T follicular helper cell (primary cell): Measurements from ENCODE around the gene ADGRG7.

ENCODE experiments used
- DNase-seq: peaks from one replicate; pipeline ENCODE4 v3.0.0-alpha.2; 2020; ENCODE audit warnings: low read depth

ADGRG7 gene

DNA sequence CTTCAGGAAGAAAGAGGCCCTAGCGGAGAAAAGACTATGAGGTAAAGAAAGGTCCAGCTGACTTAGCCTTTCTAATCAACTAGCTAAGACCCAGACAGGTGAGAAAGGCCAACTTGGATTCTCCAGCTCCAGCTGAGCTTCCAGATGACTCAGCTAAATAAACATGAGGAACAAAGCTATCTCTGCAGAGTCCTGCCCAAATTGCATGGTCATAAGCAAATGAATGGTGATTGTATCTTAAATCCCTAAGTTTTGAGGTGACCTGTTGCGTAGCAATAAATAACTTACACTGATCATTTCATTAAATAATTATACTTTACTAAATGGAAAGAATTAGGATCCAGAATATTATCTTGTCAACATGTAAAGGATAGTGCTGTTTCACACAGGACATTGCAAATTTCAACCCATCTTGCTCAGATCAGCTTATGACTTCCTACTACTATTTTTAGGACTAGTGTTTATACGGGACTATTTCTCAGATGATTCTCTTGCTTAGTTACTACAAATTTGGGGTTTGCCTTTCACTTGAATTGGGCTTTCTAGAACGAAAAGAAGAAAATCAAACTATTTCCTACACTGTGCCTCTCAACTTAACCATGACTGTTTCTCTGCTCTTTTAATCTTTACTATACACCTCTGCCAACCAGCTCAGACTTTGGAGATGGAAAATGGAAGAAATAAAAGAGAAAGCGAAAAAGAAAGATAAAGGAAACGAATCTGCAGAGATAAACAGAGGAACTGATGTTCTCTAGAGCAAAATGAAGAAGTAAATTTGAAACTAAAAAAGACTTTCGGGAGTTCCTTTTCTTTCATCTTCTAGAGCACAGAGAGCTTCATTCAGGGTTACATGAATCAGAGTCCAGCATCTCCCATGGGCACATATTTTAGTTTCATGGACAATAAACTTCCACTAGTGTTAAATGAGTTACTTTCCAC lies 6.6 kb upstream of the ADGRG7 start:
- DNase-seq: no peak

DNA sequence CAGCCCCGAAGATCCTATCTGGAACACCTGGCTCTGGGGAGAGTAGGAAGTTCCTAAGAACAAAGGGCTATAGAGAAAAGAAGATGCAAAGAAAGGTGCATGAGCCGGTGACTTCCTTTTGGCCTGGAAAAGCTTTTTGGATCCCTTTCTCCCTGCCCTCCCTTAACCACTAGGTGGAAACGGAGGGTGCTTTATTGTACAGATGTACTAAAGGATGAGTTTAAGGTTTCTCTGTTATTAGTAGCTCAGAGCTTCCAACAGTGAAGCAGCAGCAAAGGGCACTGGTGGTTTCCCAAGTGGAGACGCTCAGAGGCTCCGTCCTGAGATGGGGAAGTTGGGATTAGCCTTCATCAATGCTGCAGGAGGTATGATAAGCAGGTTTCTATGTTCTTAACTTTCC lies 5.9 kb upstream of the ADGRG7 start:
- no peak for DNase-seq

DNA sequence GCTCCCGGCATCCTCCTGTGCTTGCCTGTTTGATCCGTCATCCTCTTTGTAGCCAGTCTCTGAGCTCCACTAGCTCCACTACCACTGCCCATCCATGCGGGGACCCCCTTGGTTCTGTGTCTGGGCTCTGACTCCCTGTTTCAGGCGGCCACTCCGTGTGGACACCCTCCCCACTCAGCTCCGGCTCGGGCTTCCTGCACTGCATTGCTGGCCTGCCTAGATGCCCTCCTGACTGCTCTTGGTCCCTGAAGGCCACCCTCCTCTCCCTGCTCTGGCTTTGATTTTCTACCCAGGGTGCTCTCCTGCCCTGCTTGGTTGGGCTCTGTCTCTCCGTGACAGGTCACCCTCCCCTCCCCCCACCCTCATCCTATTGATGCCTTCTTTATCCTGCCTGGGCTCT lies 4.0 kb upstream of the ADGRG7 start:
- DNase-seq: no peak

DNA sequence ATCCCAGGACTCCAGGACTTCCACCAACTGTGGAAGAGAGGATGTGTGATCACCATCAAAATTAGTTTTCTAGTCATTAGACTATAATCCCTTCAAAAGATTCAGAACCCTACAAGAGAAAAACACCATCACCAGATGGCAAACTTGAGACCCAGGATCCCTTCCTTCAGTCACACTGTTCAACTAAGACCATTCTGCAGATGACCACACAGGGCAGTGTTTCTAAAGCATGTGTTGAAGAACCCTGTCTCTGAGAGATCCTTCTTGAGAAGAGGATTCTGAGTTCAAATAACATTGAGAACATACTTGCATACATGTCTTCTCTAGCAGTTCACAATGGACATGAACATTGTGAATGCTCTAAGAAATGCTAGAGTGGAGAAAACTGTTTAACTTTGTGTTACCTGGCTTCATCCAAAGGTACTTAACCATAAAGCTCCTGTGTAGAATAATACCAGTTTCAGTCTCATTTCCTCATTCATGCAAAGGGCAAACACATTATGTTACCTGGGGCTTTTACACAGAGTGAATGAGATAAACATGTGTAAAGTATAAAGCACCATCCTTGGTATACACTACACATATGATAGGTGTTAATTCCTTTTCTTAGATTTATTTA lies 2.4 kb upstream of the ADGRG7 start:
- DNase-seq: no peak

DNA sequence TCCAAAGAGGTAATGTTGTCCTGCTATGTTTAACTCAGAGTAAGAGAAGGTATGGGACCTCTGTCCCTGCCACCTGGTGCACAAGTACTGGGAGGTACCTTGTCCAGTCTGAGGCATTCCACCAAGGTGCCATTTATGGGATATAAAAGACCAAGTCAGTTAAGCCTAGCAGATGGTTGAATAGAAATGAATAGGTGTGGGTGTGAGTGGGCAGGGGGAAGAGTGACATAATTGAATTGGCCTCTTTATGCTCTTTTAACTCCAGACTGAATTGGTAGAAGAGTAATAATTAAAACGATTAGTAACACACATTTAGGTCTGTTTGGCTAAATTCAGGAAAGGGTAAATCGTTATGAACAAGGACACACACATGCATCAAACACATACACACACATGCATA lies 562 bp downstream of the ADGRG7 start:
- no peak for DNase-seq

GRCh38 chr3:100611221-100611620 lies 1.8 kb downstream of the ADGRG7 start:
- DNase-seq: no peak

DNA sequence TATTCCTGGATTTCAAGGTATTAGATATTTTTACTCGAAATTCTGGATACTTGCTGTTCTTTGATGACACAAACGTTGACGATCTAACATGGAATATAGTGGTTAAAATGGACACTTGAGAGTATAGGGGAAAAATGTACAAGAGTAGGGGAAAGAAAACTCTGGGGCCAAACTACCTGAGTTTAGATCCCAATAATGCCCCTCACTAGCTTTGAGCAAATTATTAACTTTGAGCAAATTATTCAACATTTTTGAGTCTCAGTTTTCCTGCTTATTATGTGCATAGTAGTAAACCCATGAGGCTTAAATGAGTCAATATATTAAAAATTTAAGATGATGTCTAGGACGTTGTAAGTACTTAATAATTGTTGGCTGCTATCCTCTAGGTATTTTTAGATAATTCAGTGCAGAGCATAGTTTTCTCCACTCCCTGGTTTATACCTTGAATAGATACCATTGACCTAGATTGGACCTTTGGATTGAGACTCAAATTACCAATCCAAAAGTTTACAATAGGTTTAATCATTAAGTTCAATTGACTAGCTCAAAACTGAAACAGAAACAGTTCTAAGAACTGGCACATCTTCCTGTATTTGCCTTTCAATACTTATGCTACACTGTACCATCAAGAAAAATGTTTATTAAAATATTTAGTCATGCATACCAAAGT lies 4.5 kb downstream of the ADGRG7 start:
- no peak for DNase-seq

GRCh38 chr3:100614941-100615340 lies 5.5 kb downstream of the ADGRG7 start:
- no peak for DNase-seq

GRCh38 chr3:100615684-100616083 lies 6.3 kb downstream of the ADGRG7 start:
- DNase-seq: no peak

GRCh38 chr3:100621251-100621650 lies 11.8 kb downstream of the ADGRG7 start:
- DNase-seq: no peak

DNA sequence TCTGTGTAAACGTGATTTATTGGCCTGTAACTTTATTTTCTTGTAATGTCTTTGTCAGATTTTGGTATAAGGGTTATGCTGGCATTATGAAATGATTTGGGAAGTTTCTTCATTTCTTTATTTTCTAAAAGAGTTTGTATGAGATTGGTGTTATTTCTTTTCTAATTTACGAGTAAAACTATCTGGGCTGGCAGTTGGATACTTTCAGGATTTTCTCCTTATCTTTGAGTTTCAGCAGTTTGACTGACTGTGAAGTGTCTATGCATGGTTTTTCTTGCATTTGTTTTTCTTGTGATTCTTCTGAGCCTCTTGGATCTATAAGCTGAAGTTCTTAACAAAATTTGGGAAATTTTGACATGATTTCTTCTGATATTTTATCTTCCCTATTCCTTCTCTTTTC lies 18.1 kb downstream of the ADGRG7 start:
- DNase-seq: no peak

GRCh38 chr3:100629421-100630127 lies 20.2 kb downstream of the ADGRG7 start:
- no peak for DNase-seq

GRCh38 chr3:100630664-100631063 lies 21.3 kb downstream of the ADGRG7 start:
- no peak for DNase-seq

- no peak for DNase-seq
Observed at GRCh38 chr3:100631236-100631635, 21.8 kb downstream of the ADGRG7 start.

GRCh38 chr3:100634493-100635272 lies 25.3 kb downstream of the ADGRG7 start:
- DNase-seq: no peak

DNA sequence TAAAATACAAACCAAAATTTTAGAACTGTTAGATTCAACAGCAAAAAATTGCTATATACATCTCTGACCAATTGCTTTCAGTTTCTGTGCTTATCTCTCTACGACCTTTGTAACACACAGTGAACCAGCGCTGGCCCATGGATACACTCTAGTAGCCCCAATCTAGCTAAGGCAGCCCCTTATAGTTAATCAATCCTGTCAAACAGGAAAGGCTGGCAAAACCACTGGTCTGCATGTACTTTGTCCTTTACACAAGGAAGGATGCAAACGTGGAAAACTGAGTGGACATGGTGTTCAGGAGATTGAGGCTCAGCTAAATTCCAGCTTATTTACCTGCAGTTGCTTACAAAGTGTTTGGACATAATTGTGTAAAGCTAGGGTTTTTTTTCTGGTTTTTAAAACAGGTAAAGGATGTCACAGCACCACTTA lies 25.9 kb downstream of the ADGRG7 start:
- no peak for DNase-seq

DNA sequence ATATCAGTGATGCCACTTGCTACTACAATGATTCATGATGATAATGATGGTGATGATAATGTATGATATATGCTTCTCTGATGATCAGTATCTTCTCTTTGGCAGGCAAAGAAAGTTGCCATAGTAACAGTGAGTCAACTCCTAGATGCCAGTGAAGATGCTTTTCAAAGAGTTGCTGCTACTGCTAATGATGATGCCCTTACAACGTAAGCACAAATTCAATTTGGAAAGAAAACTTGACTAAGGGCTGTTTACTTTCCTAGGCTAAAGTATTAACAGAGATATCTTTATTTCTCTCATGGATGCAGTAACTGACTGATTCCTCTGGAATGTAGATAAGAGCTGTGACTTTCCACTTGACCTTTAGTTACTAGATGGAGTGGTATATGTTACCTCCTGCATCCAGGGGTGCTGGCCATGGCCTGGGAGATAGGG lies 27.8 kb downstream of the ADGRG7 start:
- DNase-seq: no peak

DNA sequence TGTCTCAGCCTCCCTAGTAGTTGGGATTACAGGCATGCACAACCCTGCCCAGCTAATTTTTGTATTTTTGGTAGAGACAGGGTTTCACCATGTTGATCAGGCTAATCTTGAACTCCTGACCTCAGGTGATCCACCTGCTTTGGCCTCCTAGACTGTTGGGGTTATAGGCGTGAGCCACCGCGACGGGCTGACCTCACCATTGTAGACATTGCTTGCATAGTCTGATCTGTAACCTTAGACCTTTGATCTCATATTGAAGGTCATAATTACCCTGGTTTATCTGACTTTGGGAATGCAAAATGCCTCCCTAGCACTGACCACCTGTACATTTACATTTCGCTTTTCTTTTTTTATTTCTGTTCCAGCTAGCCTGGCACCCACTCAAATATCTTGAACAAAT lies 31.2 kb downstream of the ADGRG7 start:
- no peak for DNase-seq

GRCh38 chr3:100641471-100642032 lies 32.2 kb downstream of the ADGRG7 start:
- DNase-seq: no peak

DNA sequence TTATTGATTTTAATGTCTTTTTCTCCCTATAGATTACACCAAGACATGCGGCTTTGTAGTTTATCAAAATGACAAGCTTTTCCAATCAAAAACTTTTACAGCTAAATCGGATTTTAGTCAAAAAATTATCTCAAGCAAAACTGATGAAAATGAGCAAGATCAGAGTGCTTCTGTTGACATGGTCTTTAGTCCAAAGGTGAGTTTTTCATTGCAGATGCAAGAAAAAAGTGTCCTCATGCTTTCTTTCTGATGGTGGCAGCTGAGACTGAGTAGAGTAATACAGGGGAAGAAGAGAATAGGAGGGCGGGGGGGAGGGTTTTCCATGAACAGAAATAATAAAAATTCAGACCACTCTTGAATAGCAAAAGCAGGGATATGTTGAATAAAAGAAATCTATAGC lies 36.5 kb downstream of the ADGRG7 start:
- no peak for DNase-seq

GRCh38 chr3:100647171-100647570 lies 37.8 kb downstream of the ADGRG7 start:
- no peak for DNase-seq
